Uterine smooth muscle cell (primary cell): ENCODE results near the gene IFITM10. TPM values are rescaled to one million over a fixed set of nuclear protein-coding genes. Genes with fewer than 3 reads are reported as not detected.

Source experiments
- total RNA-seq: library from RNA; depleted of rRNA; stranded (reverse); fragments of >200 nt; gene quantifications from 2 replicates; pipeline ENCODE4 v1.2.3, GENCODE V29; 2014

Gene IFITM10
- total RNA-seq, result 0.89 and 1.5 TPM in 2 replicates

GRCh38 chr11:1750481-1750839 is at the start of gene IFITM10:
Gene IFITM10, minus strand, starts transcription at chr11:1750595. Its CDS starts 153 bp downstream, at chr11:1750442.

GRCh38 chr11:1763796-1764661 is 13.6 kb upstream of the IFITM10 start, which contains the start of gene CTSD:
Gene CTSD, minus strand, starts transcription at chr11:1763927. Its CDS starts 68 bp downstream, at chr11:1763859.

GRCh38 chr11:1696608-1697570 is 53.5 kb downstream of the IFITM10 start, which contains the start of gene KRTAP5-6:
Gene KRTAP5-6, plus strand, starts transcription at chr11:1697195. Its CDS starts 51 bp downstream, at chr11:1697246.

Other genes with a start within 250 kb of the IFITM10 start
- 0.44 and 0.50 TPM in 2 replicates for gene DUSP8, start 178.3 kb downstream of the IFITM10 start, total RNA-seq
- gene KRTAP5-1, start 165.3 kb downstream of the IFITM10 start, total RNA-seq, result not detected in 2 replicates
- gene KRTAP5-2, start 152.3 kb downstream of the IFITM10 start, total RNA-seq, result not detected in 2 replicates
- not detected in 2 replicates for gene KRTAP5-3, start 142.1 kb downstream of the IFITM10 start, total RNA-seq
- gene KRTAP5-4, start 128.5 kb downstream of the IFITM10 start, total RNA-seq, result not detected in 2 replicates
- gene KRTAP5-5, start 120.8 kb downstream of the IFITM10 start, total RNA-seq, result not detected in 2 replicates
- not detected in 2 replicates for gene KRTAP5-6, start 53.4 kb downstream of the IFITM10 start, total RNA-seq
- gene CTSD, start 13.3 kb upstream of the IFITM10 start, total RNA-seq, result 125 and 288 TPM in 2 replicates
- gene SYT8, start 84.4 kb upstream of the IFITM10 start, total RNA-seq, result not detected in 2 replicates
- not detected in 2 replicates for gene TNNI2, start 88.4 kb upstream of the IFITM10 start, total RNA-seq
- 0.33 and 0.62 TPM in 2 replicates for gene LSP1, start 102.5 kb upstream of the IFITM10 start, total RNA-seq
- not detected in 2 replicates for gene PRR33, start 141.3 kb upstream of the IFITM10 start, total RNA-seq
- gene TNNT3, start 169.1 kb upstream of the IFITM10 start, total RNA-seq, result not detected in 2 replicates
- 229 and 349 TPM in 2 replicates for gene MRPL23, start 196.7 kb upstream of the IFITM10 start, total RNA-seq
- gene H19, start 247.2 kb upstream of the IFITM10 start, total RNA-seq, result 0.50 and 0.55 TPM in 2 replicates